Esophagus muscularis mucosa (tissue), 2 donors: Measurements from ENCODE around the gene DLG4.

Experiments used
- EP300 ChIP-seq: sonication (generic); formaldehyde crosslinking; IDR thresholded peaks from one replicate; pipeline ENCODE4 v1.6.1; 2017; ENCODE audit warnings: antibody characterized with exemption
- POLR2A ChIP-seq: fragments of 450-650 bp; IDR thresholded peaks from one replicate; pipeline ENCODE4 v1.6.1; 2017; ENCODE audit warnings: antibody characterized with exemption, moderate library complexity, mild to moderate bottlenecking, low read depth

DNA sequence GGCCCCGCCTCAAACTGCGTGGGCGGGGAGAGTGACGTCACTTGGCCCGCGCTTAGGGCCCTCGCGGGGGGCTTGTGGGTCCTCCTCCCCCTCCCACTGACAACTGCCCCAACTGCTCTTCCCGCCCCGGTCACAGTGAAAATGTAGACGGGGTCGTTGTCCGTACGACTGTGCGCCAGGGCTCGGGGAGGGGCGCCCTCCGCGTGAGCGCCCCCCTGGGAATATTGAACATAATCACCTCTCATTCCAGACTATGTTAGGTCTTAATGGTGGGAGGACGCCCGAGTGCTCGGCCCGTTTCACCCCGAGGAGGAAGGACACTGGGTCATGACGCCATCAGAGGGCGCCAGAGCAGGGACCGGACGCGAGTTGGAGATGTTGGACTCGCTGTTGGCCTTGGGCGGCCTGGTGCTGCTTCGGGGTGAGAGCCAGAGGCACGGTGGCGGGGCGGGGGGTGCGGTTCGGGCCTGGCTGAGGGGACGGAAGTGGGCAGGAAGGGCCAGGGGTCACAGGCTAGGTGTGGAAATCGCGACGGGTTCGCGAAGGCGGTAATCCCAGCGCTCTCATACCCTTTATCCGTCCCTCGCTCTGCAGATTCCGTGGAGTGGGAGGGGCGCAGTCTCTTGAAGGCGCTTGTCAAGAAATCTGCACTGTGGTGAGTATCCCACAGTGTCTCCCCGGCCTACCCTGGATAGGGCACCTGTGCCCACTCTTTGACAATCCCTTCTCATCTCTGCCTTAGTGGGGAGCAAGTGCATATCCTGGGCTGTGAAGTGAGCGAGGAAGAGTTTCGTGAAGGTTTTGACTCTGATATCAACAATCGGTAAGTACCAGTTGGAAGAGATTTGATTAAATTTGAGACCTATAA is 32.8 kb upstream of the DLG4 start, which contains the start of gene ELP5:
- no peak for TF ChIP-seq EP300
- TF ChIP-seq POLR2A: no peak
